GM21825 (cell line): ENCODE results near the gene RIN3.
"Not testable (repeated sequence)": the region's sequence is repeated elsewhere in the genome, so short reads cannot be mapped to it uniquely, and the experiment has no call there.

Experiments
- ATAC-seq: cut with Tn5 transposase; IDR thresholded peaks from one replicate; pipeline ENCODE4 v1.9.1; 2021; ENCODE audit warnings: mild to moderate bottlenecking, moderate library complexity; ENCODE audit not compliant: unreplicated experiment

RIN3 gene

GRCh38 chr14:92529903-92530302 lies 16.3 kb downstream of the RIN3 start:
- ATAC-seq = no peak

GRCh38 chr14:92531106-92531873 lies 17.7 kb downstream of the RIN3 start:
- ATAC-seq = peak; percentile 51

GRCh38 chr14:92532490-92533163 lies 19.0 kb downstream of the RIN3 start:
- no peak for ATAC-seq

GRCh38 chr14:92534932-92535643 lies 21.5 kb downstream of the RIN3 start:
- no peak for ATAC-seq

GRCh38 chr14:92536231-92536630 lies 22.6 kb downstream of the RIN3 start:
- not testable (repeated sequence) for ATAC-seq

GRCh38 chr14:92538412-92538985 lies 24.9 kb downstream of the RIN3 start:
- peak; percentile 73 for ATAC-seq

- no peak for ATAC-seq
Observed at GRCh38 chr14:92539419-92539818, 25.8 kb downstream of the RIN3 start.

GRCh38 chr14:92539875-92540274 lies 26.3 kb downstream of the RIN3 start:
- ATAC-seq = no peak

GRCh38 chr14:92540472-92541048 lies 27.0 kb downstream of the RIN3 start:
- no peak for ATAC-seq

GRCh38 chr14:92542766-92543554 lies 29.4 kb downstream of the RIN3 start:
- ATAC-seq = no peak

- ATAC-seq = no peak
Observed at GRCh38 chr14:92544051-92544720, 30.6 kb downstream of the RIN3 start.

- no peak for ATAC-seq
Observed at GRCh38 chr14:92546347-92547053, 32.9 kb downstream of the RIN3 start.

GRCh38 chr14:92549105-92549858 lies 35.7 kb downstream of the RIN3 start:
- ATAC-seq = no peak

GRCh38 chr14:92549859-92550230 lies 36.3 kb downstream of the RIN3 start:
- no peak for ATAC-seq

GRCh38 chr14:92551044-92551841 lies 37.7 kb downstream of the RIN3 start:
- peak; percentile 63 for ATAC-seq

GRCh38 chr14:92552066-92552465 lies 38.5 kb downstream of the RIN3 start:
- ATAC-seq = no peak

- no peak for ATAC-seq
Observed at GRCh38 chr14:92553438-92553837, 39.9 kb downstream of the RIN3 start.
